Vagina (tissue), 2 donors: ENCODE measurements around the gene DRG2.

Experiments
- CTCF ChIP-seq, 3 experiments: fragments of 450-650 bp in 2 of 3; fragments of 200-600 bp in 1 of 3; sonication (generic) in 1 of 3; IDR thresholded peaks; one replicate each; pipeline ENCODE4 v1.5.1; 2017 to 2019; ENCODE audit warnings: antibody characterized with exemption in 3 of 3, mild to moderate bottlenecking in 2 of 3, moderate library complexity in 2 of 3
- POLR2A ChIP-seq, 2 donors: fragments of 450-650 bp; IDR thresholded peaks; one replicate each; pipeline ENCODE4 v1.6.1; 2017; ENCODE audit warnings: antibody characterized with exemption in 2 of 2, mild to moderate bottlenecking in 2 of 2, moderate library complexity in 2 of 2
- POLR2AphosphoS5 ChIP-seq, 2 donors: sonication (generic); formaldehyde crosslinking; IDR thresholded peaks; one replicate each; pipeline ENCODE4 v1.9.0; 2017; ENCODE audit warnings: antibody characterized with exemption in 2 of 2, mild to moderate bottlenecking in 2 of 2, low read depth in 1 of 2; ENCODE audit not compliant: insufficient read depth in 1 of 2

- TF ChIP-seq CTCF (IDR thresholded peaks at IDR 0.05): no peak
- no peak for TF ChIP-seq POLR2A (IDR thresholded peaks at IDR 0.05)
- TF ChIP-seq POLR2AphosphoS5 (IDR thresholded peaks at IDR 0.05; ENCODE audit: insufficient read depth in 1 of 2, low read depth in 1 of 2): no peak
Observed at GRCh38 chr17:18140648-18141047, 52.9 kb downstream of the DRG2 start.
